SK-N-SH treated with all-trans-retinoic acid at 6 μM for 48 hours (cell line): ENCODE results near the gene RPL36A.

Experiments
- ATAC-seq: fragments of 200-7000 bp; cut with Tn5 transposase; 3 replicates; pipeline ENCODE4 v1.9.1; 2020; ENCODE audit warnings: mild to moderate bottlenecking, moderate library complexity
- ARNTL ChIP-seq: fragments of 450-650 bp; formaldehyde crosslinking; IDR thresholded peaks from 2 replicates; pipeline ENCODE4 v1.5.0; 2020; ENCODE audit warnings: low read depth, mild to moderate bottlenecking, moderate library complexity, borderline replicate concordance
- BACH2 ChIP-seq: fragments of 250-450 bp; sonication (Bioruptor Pico); IDR thresholded peaks from 2 replicates; pipeline ENCODE4 v1.9.0; 2021; ENCODE audit warnings: mild to moderate bottlenecking, borderline replicate concordance
- CSDC2 ChIP-seq: fragments of 250-450 bp; sonication (Bioruptor Pico); IDR thresholded peaks from 2 replicates; pipeline ENCODE4 v1.5.0; 2020; ENCODE audit warnings: mild to moderate bottlenecking, moderate library complexity
- ESRRG ChIP-seq: fragments of 250-450 bp; sonication (Bioruptor Pico); IDR thresholded peaks from 2 replicates; pipeline ENCODE4 v1.6.1; 2021; ENCODE audit warnings: mild to moderate bottlenecking
- GLIS3 ChIP-seq: fragments of 250-450 bp; sonication (Bioruptor Pico); IDR thresholded peaks from 2 replicates; pipeline ENCODE4 v1.5.0; 2020; ENCODE audit warnings: mild to moderate bottlenecking, moderate library complexity
- ISL1 ChIP-seq: fragments of 250-450 bp; sonication (Bioruptor Pico); IDR thresholded peaks from 2 replicates; pipeline ENCODE4 v2.1.2; 2022; ENCODE audit warnings: mild to moderate bottlenecking, moderate library complexity
- OSR1 ChIP-seq: fragments of 250-450 bp; sonication (Bioruptor Pico); IDR thresholded peaks from 2 replicates; pipeline ENCODE4 v1.8.0; 2022; ENCODE audit warnings: moderate library complexity, mild to moderate bottlenecking, inconsistent platforms
- PPARA ChIP-seq: fragments of 250-450 bp; sonication (Bioruptor Pico); IDR thresholded peaks from 2 replicates; pipeline ENCODE4 v1.5.0; 2020; ENCODE audit warnings: mild to moderate bottlenecking, borderline replicate concordance
- RARB ChIP-seq: fragments of 250-450 bp; sonication (Bioruptor Pico); IDR thresholded peaks from 2 replicates; pipeline ENCODE4 v1.8.0; 2021; ENCODE audit warnings: mild to moderate bottlenecking, moderate library complexity
- SNAI2 ChIP-seq: fragments of 250-450 bp; sonication (Bioruptor Pico); IDR thresholded peaks from 2 replicates; pipeline ENCODE4 v1.5.0; 2020; ENCODE audit warnings: mild to moderate bottlenecking, moderate library complexity
- TCF4 ChIP-seq: fragments of 250-450 bp; sonication (Bioruptor Pico); IDR thresholded peaks from 2 replicates; pipeline ENCODE4 v1.8.0; 2021; ENCODE audit warnings: mild to moderate bottlenecking, moderate library complexity, borderline replicate concordance
- TOX ChIP-seq: fragments of 250-450 bp; sonication (Bioruptor Pico); IDR thresholded peaks from 2 replicates; pipeline ENCODE4 v1.8.0; 2021; ENCODE audit warnings: mild to moderate bottlenecking, moderate library complexity, borderline replicate concordance
- ZC3H10 ChIP-seq: fragments of 250-450 bp; sonication (Bioruptor Pico); IDR thresholded peaks from 2 replicates; pipeline ENCODE4 v1.5.1; 2021; ENCODE audit warnings: mild to moderate bottlenecking, moderate library complexity
- ZFP3 ChIP-seq: fragments of 250-450 bp; sonication (Bioruptor Pico); IDR thresholded peaks from 2 replicates; pipeline ENCODE4 v1.5.0; 2020; ENCODE audit warnings: mild to moderate bottlenecking, moderate library complexity
- ZFP30 ChIP-seq: fragments of 450-650 bp; formaldehyde crosslinking; IDR thresholded peaks from 2 replicates; pipeline ENCODE4 v1.5.0; 2022; ENCODE audit warnings: mild to moderate bottlenecking, moderate library complexity
- ZNF565 ChIP-seq: fragments of 450-650 bp; formaldehyde crosslinking; conservative IDR thresholded peaks from 2 replicates; pipeline ENCODE4 v1.5.0; 2020; ENCODE audit warnings: low read depth, mild to moderate bottlenecking, moderate library complexity
- ZNF70 ChIP-seq: fragments of 450-650 bp; formaldehyde crosslinking; IDR thresholded peaks from 2 replicates; pipeline ENCODE4 v1.5.0; 2020; ENCODE audit warnings: mild to moderate bottlenecking, moderate library complexity
- ZNF8 ChIP-seq: fragments of 450-650 bp; formaldehyde crosslinking; IDR thresholded peaks from 2 replicates; pipeline ENCODE4 v1.5.0; 2020; ENCODE audit warnings: mild to moderate bottlenecking, moderate library complexity
- TF ChIP-seq, protein P1 (sequence below): fragments of 250-450 bp; sonication (Bioruptor Pico); IDR thresholded peaks from 2 replicates; pipeline ENCODE4 v1.5.0; 2020; ENCODE audit warnings: mild to moderate bottlenecking, moderate library complexity
- TF ChIP-seq, protein P2 (sequence below): fragments of 250-450 bp; sonication (Bioruptor Pico); IDR thresholded peaks from 2 replicates; pipeline ENCODE4 v1.5.1; 2021; ENCODE audit warnings: mild to moderate bottlenecking, moderate library complexity
- TF ChIP-seq, protein P3 (sequence below): fragments of 250-450 bp; sonication (Bioruptor Pico); IDR thresholded peaks from 2 replicates; pipeline ENCODE4 v1.8.0; 2020; ENCODE audit warnings: mild to moderate bottlenecking, moderate library complexity, borderline replicate concordance
- TF ChIP-seq, protein P4 (sequence below): fragments of 250-450 bp; sonication (Bioruptor Pico); IDR thresholded peaks from 2 replicates; pipeline ENCODE4 v1.8.0; 2021; ENCODE audit warnings: low read depth, mild to moderate bottlenecking, moderate library complexity, borderline replicate concordance

RPL36A gene

DNA sequence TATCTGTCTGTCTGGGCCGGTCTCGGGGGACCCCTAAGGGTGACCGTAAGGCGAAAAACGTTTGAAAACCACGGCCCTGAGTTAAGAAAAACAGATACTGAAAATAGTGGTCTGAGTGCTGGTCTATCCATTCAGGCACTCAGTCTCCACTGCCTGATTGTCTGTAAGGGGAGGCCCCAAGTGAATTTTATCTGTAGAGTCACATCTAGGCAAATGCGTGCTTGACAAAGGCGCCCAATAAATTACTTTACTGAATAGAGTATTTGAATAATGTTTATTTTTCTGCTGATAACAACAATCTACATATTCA, 17.7 kb downstream of the RPL36A start:
- ATAC-seq: peak; percentile 23
- no peak for TF ChIP-seq OSR1 (CRISPR knock-in tag)
- TF ChIP-seq, protein P1, sequence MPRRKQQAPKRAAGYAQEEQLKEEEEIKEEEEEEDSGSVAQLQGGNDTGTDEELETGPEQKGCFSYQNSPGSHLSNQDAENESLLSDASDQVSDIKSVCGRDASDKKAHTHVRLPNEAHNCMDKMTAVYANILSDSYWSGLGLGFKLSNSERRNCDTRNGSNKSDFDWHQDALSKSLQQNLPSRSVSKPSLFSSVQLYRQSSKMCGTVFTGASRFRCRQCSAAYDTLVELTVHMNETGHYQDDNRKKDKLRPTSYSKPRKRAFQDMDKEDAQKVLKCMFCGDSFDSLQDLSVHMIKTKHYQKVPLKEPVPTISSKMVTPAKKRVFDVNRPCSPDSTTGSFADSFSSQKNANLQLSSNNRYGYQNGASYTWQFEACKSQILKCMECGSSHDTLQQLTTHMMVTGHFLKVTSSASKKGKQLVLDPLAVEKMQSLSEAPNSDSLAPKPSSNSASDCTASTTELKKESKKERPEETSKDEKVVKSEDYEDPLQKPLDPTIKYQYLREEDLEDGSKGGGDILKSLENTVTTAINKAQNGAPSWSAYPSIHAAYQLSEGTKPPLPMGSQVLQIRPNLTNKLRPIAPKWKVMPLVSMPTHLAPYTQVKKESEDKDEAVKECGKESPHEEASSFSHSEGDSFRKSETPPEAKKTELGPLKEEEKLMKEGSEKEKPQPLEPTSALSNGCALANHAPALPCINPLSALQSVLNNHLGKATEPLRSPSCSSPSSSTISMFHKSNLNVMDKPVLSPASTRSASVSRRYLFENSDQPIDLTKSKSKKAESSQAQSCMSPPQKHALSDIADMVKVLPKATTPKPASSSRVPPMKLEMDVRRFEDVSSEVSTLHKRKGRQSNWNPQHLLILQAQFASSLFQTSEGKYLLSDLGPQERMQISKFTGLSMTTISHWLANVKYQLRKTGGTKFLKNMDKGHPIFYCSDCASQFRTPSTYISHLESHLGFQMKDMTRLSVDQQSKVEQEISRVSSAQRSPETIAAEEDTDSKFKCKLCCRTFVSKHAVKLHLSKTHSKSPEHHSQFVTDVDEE (CRISPR knock-in tag): no peak
- TF ChIP-seq ARNTL: no peak
- no peak for TF ChIP-seq SNAI2 (CRISPR knock-in tag)
- no peak for TF ChIP-seq BACH2 (CRISPR knock-in tag)
- no peak; the same call in 1 of the 2 replicates for TF ChIP-seq GLIS3 (CRISPR knock-in tag)
- TF ChIP-seq ZFP3: no peak
- TF ChIP-seq, protein P2, sequence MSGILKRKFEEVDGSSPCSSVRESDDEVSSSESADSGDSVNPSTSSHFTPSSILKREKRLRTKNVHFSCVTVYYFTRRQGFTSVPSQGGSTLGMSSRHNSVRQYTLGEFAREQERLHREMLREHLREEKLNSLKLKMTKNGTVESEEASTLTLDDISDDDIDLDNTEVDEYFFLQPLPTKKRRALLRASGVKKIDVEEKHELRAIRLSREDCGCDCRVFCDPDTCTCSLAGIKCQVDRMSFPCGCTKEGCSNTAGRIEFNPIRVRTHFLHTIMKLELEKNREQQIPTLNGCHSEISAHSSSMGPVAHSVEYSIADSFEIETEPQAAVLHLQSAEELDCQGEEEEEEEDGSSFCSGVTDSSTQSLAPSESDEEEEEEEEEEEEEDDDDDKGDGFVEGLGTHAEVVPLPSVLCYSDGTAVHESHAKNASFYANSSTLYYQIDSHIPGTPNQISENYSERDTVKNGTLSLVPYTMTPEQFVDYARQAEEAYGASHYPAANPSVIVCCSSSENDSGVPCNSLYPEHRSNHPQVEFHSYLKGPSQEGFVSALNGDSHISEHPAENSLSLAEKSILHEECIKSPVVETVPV (CRISPR knock-in tag): no peak
- TF ChIP-seq RARB: no peak
- no peak for TF ChIP-seq ZNF8 (CRISPR knock-in tag)
- no peak for TF ChIP-seq TCF4
- no peak for TF ChIP-seq TOX (CRISPR knock-in tag)

DNA sequence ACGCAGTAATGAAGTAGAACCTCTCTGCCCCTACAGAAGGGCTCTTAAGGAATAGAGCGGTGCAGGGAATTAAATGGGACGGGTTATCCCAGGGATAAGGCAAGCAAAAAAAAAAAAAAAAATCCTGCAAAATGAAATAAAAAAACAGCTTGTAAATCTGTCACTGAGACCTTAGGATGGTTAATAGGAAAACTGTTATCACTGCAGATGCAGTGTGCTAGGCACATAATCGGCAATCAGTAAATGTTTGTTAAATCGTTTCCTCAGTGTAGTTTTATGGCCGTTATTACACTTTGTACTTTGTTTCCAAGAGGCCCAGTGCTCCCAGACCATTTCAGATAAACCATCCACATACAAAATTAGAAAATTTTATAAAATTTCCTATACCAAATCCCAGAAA, 18.2 kb downstream of the RPL36A start:
- no peak for ATAC-seq
- no peak for TF ChIP-seq ZNF70
- TF ChIP-seq ESRRG (CRISPR knock-in tag): no peak
- no peak for TF ChIP-seq RARB
- no peak for TF ChIP-seq ZNF565 (CRISPR knock-in tag)
- no peak for TF ChIP-seq PPARA
- TF ChIP-seq ISL1 (CRISPR knock-in tag): no peak
- TF ChIP-seq, protein P1 (CRISPR knock-in tag): no peak
- no peak for TF ChIP-seq TCF4
- TF ChIP-seq CSDC2 (CRISPR knock-in tag): no peak

DNA sequence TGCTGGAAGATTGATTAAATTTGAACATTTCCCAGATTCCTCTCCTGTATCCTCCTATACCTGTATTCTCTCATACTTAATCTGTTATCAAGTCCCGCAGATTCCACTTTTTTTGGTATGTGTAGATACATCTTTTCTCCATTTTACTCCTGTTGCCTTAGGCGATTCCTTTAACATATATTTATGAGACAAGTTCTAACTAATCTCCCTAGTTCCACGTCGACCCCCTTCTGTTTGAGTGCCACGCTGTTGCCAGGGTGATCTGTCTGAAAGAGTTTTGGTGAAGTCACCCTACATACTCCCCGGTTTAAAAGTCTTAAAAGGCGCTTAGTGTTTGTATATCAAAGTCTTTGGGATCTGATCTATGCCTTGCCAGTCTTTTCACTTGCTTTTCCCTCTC, 19.6 kb downstream of the RPL36A start:
- ATAC-seq: no peak
- TF ChIP-seq, protein P2 (CRISPR knock-in tag): no peak
- TF ChIP-seq, protein P3, sequence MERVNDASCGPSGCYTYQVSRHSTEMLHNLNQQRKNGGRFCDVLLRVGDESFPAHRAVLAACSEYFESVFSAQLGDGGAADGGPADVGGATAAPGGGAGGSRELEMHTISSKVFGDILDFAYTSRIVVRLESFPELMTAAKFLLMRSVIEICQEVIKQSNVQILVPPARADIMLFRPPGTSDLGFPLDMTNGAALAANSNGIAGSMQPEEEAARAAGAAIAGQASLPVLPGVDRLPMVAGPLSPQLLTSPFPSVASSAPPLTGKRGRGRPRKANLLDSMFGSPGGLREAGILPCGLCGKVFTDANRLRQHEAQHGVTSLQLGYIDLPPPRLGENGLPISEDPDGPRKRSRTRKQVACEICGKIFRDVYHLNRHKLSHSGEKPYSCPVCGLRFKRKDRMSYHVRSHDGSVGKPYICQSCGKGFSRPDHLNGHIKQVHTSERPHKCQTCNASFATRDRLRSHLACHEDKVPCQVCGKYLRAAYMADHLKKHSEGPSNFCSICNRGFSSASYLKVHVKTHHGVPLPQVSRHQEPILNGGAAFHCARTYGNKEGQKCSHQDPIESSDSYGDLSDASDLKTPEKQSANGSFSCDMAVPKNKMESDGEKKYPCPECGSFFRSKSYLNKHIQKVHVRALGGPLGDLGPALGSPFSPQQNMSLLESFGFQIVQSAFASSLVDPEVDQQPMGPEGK (CRISPR knock-in tag): no peak
- no peak for TF ChIP-seq ZFP3
- no peak for TF ChIP-seq BACH2 (CRISPR knock-in tag)
- TF ChIP-seq, protein P1 (CRISPR knock-in tag): no peak
- no peak for TF ChIP-seq TCF4
- no peak for TF ChIP-seq ZFP30 (CRISPR knock-in tag)
- TF ChIP-seq SNAI2 (CRISPR knock-in tag): no peak
- TF ChIP-seq ZNF565 (CRISPR knock-in tag): no peak
- no peak for TF ChIP-seq ZNF8 (CRISPR knock-in tag)
- TF ChIP-seq CSDC2 (CRISPR knock-in tag): no peak
- TF ChIP-seq ESRRG (CRISPR knock-in tag): no peak
- TF ChIP-seq PPARA: no peak
- no peak for TF ChIP-seq ZC3H10 (CRISPR knock-in tag)
- TF ChIP-seq, protein P4, sequence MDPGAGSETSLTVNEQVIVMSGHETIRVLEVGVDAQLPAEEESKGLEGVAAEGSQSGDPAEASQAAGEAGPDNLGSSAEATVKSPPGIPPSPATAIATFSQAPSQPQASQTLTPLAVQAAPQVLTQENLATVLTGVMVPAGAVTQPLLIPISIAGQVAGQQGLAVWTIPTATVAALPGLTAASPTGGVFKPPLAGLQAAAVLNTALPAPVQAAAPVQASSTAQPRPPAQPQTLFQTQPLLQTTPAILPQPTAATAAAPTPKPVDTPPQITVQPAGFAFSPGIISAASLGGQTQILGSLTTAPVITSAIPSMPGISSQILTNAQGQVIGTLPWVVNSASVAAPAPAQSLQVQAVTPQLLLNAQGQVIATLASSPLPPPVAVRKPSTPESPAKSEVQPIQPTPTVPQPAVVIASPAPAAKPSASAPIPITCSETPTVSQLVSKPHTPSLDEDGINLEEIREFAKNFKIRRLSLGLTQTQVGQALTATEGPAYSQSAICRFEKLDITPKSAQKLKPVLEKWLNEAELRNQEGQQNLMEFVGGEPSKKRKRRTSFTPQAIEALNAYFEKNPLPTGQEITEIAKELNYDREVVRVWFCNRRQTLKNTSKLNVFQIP (CRISPR knock-in tag): no peak
